Muscle layer of duodenum (tissue), 2 donors: ENCODE results near the gene NDUFB4.
A peak's percentile ranks its signal among the peaks of the same experiment; 100 is the strongest.

Source experiments
- H3K27ac ChIP-seq: one replicate; pipeline ENCODE4 v1.7.0; 2013; ENCODE audit warnings: mild to moderate bottlenecking, low read length
- H3K27me3 ChIP-seq: one replicate; pipeline ENCODE4 v1.7.0; 2013; ENCODE audit warnings: low read depth, mild to moderate bottlenecking, control low read depth, low read length
- H3K36me3 ChIP-seq, 2 donors: one replicate each; pipeline ENCODE4 v1.7.0; 2013; ENCODE audit warnings: low read length in 2 of 2, control low read depth in 1 of 2, mild to moderate bottlenecking in 1 of 2; ENCODE audit not compliant: insufficient read depth in 2 of 2, control insufficient read depth in 1 of 2
- H3K4me1 ChIP-seq, 2 donors: one replicate each; pipeline ENCODE4 v1.7.0; 2013; ENCODE audit warnings: low read length in 2 of 2, mild to moderate bottlenecking in 2 of 2, control low read depth in 1 of 2, moderate library complexity in 1 of 2; ENCODE audit not compliant: insufficient read depth in 2 of 2, control insufficient read depth in 1 of 2
- H3K4me3 ChIP-seq, 2 donors: one replicate each; pipeline ENCODE4 v1.7.0; 2013; ENCODE audit warnings: low read length in 2 of 2, low read depth in 1 of 2, mild to moderate bottlenecking in 1 of 2
- H3K9me3 ChIP-seq, 2 donors: one replicate each; pipeline ENCODE4 v1.7.0; 2013; ENCODE audit warnings: low read length in 2 of 2, control low read depth in 1 of 2, mild to moderate bottlenecking in 1 of 2; ENCODE audit not compliant: control insufficient read depth in 1 of 2
- donor health status: healthy.

The NDUFB4 gene

DNA sequence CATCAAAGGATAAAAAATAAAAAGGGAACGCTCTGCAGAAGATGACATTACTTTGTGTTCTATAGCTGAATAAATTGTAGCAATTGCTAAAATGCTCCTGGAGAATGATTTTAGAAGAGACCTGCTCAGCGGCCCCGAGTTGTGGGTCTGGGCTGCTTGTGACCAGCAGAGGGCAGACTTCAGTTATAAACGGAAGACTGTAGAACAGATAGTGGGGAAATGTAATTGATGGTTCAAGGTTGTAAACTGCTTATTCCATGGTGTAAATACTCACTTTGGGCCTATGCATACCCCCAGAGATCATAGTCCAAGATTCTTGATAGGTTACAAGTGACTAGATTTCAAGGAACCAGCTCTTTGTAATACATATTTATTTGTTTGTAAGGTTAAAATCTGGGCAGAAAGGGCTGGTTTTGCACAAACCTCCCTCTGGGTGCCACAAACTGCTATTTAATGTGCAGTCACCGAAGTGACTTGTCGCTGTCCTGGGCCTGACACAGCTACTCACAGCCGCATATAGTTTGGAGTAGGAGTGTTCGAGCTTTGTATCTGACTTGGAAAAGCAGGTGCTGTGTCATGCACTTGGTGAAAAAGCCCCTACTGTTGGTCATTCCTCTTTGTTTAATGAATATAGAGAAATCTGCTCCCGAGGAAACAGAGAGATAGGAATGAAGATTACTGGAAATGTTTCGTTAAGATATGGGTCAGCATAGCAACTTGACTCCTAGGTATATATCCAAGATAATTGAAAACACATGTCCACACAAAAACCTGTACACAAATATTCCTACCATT is 34.7 kb upstream of the NDUFB4 start:
- H3K9me3 ChIP-seq: no peaks in the 10 kb centered on the region
- peaks cover 0 to 41% of the 10 kb centered on the region in 2 donors for H3K4me1 ChIP-seq
- H3K36me3 ChIP-seq: no peaks in the 10 kb centered on the region
- no peak overlapping the region for H3K4me3 ChIP-seq
- H3K27me3 ChIP-seq: no peaks in the 10 kb centered on the region
- no peak overlapping the region for H3K27ac ChIP-seq

- Histone ChIP-seq H3K4me3 (no peak overlapping the region), H3K27ac (no peak overlapping the region), H3K4me1 (peaks cover 0 to 36% of the 10 kb centered on the region in 2 donors), H3K9me3 (no peaks in the 10 kb centered on the region), H3K27me3 (no peaks in the 10 kb centered on the region), H3K36me3 (no peaks in the 10 kb centered on the region)
Observed at GRCh38 chr3:120563356-120564022, 32.6 kb upstream of the NDUFB4 start.

- Histone ChIP-seq H3K9me3 (no peaks in the 10 kb centered on the region), H3K36me3 (no peaks in the 10 kb centered on the region), H3K27me3 (no peaks in the 10 kb centered on the region), H3K4me3 (no peak overlapping the region), H3K27ac (no peak overlapping the region), H3K4me1 (peaks cover 0 to 13% of the 10 kb centered on the region in 2 donors)
Observed at GRCh38 chr3:120566243-120566975, 29.7 kb upstream of the NDUFB4 start.

DNA sequence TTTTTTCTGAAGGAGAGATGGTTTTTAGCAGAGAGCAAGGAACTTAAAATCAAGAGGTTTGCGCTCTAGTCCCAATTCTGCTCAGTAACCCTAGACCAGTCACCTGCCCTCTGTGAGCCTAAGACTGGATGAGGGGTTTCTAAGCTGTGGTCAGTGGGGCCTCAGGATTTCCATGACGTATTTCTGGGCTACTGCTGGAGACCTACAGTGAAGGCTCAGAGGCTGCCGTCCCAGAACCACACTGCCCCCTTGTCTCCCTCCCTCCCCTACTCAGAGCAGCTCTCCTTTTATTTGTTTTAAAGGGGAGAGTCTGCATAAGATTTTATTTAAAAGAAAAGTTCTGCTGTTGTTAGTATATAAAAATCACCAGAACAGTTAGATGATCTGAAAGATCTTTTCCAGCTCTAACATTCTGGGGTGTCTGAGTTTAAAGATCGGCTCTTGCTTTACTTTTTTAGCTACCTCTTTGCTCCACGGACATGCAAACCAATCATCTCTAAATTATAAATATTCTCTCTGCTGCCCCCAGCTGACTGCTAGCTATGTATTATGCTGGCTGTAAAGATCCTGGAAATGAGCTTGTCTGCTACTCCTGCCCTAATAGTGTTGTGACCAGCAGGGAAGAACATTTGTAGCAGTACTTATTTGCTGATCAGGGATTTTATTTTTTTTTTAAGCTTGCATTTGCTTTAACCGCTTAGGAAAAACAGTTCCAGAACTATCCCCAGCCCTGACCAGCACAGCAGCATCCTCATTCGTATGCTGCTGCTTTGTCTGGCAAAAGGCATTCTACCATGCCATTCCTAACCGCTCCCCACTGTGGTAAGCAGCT is 28.6 kb upstream of the NDUFB4 start:
- H3K27ac ChIP-seq: peak overlapping the region; percentile 11
- peak overlapping the region in 1 of 2 donors; percentile 11 for H3K4me3 ChIP-seq

DNA sequence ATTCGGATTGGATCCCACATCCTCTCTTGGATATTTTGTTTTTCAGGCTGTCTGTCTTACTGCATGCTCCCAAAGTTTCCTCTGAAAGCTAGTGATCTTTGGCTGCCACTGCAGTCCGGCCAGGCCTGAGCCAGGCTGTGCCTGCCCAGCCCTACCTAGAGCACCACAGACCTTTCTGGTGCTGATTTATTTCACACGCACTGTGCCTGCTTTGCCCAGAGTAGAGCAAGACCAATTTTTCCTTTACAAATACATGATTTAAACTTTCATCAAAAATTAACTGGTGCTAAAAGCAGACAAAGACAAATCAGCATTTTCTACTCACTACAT is 28.0 kb upstream of the NDUFB4 start:
- H3K4me1 ChIP-seq: peaks cover 0 to 12% of the 10 kb centered on the region in 2 donors
- no peaks in the 10 kb centered on the region for H3K36me3 ChIP-seq
- H3K27ac ChIP-seq: no peak overlapping the region
- no peaks in the 10 kb centered on the region for H3K27me3 ChIP-seq
- H3K9me3 ChIP-seq: no peaks in the 10 kb centered on the region
- no peak overlapping the region for H3K4me3 ChIP-seq

More for the DNA sequence above, 28.6 kb upstream of the NDUFB4 start:
- Histone ChIP-seq H3K27me3 (no peaks in the 10 kb centered on the region), H3K9me3 (no peaks in the 10 kb centered on the region), H3K36me3 (no peaks in the 10 kb centered on the region), H3K4me1 (peaks cover 0 to 12% of the 10 kb centered on the region in 2 donors)

DNA sequence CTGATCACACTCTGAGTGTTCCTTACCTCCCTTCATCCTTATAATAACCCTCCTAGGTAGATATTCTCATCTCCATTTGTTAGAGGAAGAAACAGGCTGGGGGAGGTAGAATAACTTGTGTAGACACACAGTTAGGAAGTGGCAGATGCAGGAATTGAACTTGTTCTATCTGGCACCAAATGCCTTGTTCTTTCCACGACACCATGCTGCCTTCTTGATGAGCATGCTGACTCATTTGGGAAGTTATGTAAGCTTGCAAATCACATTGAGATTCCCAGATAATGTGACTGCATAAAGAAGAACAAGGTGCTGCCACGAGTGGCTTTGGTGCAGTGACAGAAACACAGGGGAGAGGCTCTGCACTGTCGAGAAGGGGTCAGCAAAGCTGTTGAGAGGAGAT is 27.5 kb upstream of the NDUFB4 start:
- Histone ChIP-seq H3K9me3 (no peaks in the 10 kb centered on the region), H3K4me1 (peaks cover 0 to 12% of the 10 kb centered on the region in 2 donors), H3K4me3 (no peak overlapping the region), H3K36me3 (no peaks in the 10 kb centered on the region), H3K27me3 (no peaks in the 10 kb centered on the region), H3K27ac (no peak overlapping the region)

DNA sequence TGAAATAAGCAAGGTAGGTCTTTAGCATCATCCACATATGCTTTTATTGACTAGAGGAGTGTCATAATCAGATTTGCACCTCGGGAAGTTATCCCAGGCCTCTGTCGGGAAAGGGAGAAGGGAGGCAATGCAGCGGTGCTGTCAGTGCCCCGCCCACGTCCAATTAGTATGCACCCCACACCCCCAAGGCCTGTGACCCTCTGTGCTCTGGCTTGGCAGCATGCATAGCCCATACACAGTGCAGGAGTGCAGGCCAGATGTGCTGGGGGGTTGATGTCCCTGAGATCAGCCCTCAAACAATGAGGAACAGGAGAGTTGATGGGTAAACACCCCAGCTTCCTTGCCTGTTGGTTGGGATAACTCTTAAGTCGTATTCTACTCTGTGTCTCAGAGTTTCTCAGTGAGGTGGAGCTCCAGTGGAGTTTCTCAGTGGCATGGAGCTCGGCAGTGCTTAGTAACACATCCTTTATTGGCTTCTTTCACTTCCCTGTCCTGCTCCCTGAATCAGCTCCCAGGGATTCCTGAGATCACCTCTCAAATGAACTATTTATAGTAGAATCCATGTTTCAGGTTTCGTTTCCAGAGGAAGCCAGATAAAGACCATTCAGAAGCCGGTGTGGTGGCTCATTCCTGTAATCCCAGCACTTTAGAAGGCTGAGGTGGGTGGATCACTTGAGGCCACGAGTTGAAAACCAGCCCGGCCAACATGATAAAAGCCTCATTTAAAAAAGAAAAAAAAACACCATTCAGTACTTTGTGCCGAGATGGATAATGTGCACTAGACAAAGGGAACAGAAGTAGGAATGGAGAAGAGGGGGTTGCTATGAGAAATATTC is 26.7 kb upstream of the NDUFB4 start:
- H3K27ac ChIP-seq: no peak overlapping the region

GRCh38 chr3:120572027-120572426 is 24.1 kb upstream of the NDUFB4 start:
- Histone ChIP-seq H3K27me3 (no peaks in the 10 kb centered on the region), H3K36me3 (no peaks in the 10 kb centered on the region), H3K4me3 (no peak overlapping the region), H3K27ac (no peak overlapping the region), H3K4me1 (peaks cover 0 to 12% of the 10 kb centered on the region in 2 donors), H3K9me3 (no peaks in the 10 kb centered on the region)

More for the DNA sequence above, 26.7 kb upstream of the NDUFB4 start:
- no peaks in the 10 kb centered on the region for H3K27me3 ChIP-seq
- peaks cover 0 to 12% of the 10 kb centered on the region in 2 donors for H3K4me1 ChIP-seq
- H3K4me3 ChIP-seq: no peak overlapping the region
- no peaks in the 10 kb centered on the region for H3K36me3 ChIP-seq
- H3K9me3 ChIP-seq: no peaks in the 10 kb centered on the region

DNA sequence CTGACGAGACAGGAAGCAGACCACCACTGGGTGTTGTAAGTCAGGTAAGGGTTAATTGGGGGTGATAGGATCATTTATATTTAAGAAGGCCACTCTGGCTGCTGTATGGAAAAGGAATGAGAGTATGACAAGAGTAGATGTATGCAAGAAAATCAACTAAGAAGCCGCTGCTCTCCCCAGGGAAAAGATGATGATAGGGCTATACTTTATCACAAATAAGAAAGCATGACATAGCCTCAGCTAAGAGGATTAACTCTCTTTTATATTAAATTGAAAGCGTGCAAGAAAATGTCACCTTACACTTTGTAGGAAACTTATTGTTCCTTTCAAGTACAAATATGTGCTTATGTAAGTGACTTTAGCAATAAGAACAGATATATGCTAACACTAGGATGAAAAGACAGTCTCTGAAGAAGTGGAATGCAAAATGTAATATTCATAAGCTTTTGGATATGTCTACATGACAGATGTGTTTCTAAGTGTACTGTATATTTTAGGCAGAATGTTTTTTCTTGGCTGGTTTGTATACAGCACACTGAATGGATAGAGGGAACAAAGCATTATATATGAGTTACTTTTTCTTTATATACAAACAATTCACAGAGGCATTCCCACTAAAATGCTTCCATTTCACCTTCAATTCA is 8.7 kb upstream of the NDUFB4 start:
- Histone ChIP-seq H3K4me3 (no peak overlapping the region), H3K27me3 (no peaks in the 10 kb centered on the region), H3K36me3 (no peaks in the 10 kb centered on the region), H3K9me3 (no peaks in the 10 kb centered on the region), H3K27ac (no peak overlapping the region), H3K4me1 (no peaks in the 10 kb centered on the region)

DNA sequence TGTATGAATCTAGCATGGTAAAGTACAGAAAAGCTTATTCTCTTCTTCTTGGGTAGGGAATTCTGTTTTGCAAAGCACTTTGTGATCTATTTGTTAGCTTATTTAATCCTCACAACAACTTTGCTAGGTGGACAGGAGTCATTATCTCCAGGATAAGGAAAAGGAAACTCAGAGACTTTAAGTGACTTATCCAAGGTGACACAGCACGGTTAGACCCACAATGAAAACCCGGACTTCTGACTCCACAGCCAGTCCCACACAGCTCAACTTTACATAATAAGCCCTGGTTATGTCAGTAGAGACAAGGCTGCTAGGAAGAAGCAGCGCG is 384 bp upstream of the NDUFB4 start:
- Histone ChIP-seq H3K9me3 (no peaks in the 10 kb centered on the region), H3K4me3 (peak overlapping the region; percentile 90 to 98), H3K27ac (peak overlapping the region; percentile 97), H3K36me3 (peaks cover 0 to 7% of the 10 kb centered on the region in 2 donors), H3K27me3 (no peaks in the 10 kb centered on the region), H3K4me1 (peaks cover 7 to 27% of the 10 kb centered on the region in 2 donors)
